Astrocyte (in vitro differentiated cells and primary cell): ENCODE results near the gene PSMC3IP.

Experiments
- CTCF ChIP-seq: IDR thresholded peaks from 2 replicates; pipeline ENCODE4 v1.5.1; 2011; ENCODE audit warnings: low read depth, mild to moderate bottlenecking, inconsistent platforms, low read length, moderate library complexity; ENCODE audit not compliant: insufficient read depth
- EZH2 ChIP-seq: IDR thresholded peaks from 2 replicates; pipeline ENCODE4 v1.6.1; 2012; ENCODE audit warnings: mild to moderate bottlenecking, low read length, inconsistent platforms; ENCODE audit not compliant: insufficient read depth

DNA sequence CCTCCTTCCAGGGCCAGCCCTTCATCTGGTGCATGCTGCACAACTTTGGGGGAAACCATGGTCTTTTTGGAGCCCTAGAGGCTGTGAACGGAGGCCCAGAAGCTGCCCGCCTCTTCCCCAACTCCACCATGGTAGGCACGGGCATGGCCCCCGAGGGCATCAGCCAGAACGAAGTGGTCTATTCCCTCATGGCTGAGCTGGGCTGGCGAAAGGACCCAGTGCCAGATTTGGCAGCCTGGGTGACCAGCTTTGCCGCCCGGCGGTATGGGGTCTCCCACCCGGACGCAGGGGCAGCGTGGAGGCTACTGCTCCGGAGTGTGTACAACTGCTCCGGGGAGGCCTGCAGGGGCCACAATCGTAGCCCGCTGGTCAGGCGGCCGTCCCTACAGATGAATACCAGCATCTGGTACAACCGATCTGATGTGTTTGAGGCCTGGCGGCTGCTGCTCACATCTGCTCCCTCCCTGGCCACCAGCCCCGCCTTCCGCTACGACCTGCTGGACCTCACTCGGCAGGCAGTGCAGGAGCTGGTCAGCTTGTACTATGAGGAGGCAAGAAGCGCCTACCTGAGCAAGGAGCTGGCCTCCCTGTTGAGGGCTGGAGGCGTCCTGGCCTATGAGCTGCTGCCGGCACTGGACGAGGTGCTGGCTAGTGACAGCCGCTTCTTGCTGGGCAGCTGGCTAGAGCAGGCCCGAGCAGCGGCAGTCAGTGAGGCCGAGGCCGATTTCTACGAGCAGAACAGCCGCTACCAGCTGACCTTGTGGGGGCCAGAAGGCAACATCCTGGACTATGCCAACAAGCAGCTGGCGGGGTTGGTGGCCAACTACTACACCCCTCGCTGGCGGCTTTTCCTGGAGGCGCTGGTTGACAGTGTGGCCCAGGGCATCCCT, 34.1 kb downstream of the PSMC3IP start:
- TF ChIP-seq CTCF (no peak), EZH2 (no peak)
